Central memory CD4-positive, alpha-beta T cell (primary cell): ENCODE results near the gene RAP1GDS1.

Experiments used
- DNase-seq: peaks from one replicate; pipeline ENCODE4 v3.0.0; 2022
- total RNA-seq, 3 experiments: gene quantifications; one replicate each; lab custom pipeline; 2026; lab: John Stamatoyannopoulos, UW

RAP1GDS1 gene, protein sequence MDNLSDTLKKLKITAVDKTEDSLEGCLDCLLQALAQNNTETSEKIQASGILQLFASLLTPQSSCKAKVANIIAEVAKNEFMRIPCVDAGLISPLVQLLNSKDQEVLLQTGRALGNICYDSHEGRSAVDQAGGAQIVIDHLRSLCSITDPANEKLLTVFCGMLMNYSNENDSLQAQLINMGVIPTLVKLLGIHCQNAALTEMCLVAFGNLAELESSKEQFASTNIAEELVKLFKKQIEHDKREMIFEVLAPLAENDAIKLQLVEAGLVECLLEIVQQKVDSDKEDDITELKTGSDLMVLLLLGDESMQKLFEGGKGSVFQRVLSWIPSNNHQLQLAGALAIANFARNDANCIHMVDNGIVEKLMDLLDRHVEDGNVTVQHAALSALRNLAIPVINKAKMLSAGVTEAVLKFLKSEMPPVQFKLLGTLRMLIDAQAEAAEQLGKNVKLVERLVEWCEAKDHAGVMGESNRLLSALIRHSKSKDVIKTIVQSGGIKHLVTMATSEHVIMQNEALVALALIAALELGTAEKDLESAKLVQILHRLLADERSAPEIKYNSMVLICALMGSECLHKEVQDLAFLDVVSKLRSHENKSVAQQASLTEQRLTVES
- 44.8 to 74.6 (median 68.9) reads per million in 3 experiments for total RNA-seq

DNA sequence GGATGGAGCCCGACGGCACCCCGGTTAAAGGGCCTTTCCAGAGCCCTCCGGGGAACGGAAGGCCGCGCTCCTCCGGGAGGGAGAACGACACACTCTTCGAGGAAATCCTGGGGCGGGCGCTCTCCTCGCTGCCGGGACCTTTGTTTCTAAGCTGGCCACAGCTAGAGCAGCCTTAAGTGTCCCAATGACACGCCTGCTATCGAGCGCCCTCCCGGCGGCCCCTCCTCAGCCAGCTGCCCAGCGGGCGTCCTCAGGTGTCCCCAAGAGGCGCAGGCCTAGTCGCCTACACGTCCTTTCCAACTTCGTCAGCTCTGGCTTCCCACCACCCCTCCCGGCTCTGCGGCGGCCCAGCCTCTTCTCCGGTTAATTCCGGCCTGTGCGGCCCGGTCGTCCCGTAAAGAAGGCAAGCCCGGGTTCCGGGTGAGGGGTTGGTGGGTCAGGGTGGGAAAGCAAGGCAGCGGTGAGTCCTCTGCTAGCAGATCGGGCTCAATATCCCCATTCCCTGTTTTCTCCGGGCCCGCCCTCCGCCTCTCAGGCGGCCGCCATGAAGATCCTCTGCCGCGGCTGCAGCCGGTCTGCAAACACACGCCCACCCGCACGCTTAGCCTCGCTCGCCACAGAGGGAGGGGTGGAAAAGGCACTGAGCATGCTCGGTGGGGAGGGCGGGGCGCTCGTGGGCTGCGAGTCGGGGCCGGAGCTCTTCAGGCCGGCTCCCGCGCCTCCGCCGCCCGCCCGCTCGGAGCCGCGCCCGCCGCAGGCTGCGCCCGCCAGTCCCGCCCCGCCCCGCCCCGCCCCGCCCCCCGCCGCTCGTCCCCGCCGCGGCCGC, at the start of gene RAP1GDS1:
Gene RAP1GDS1 (plus strand): TSS at position 806 of the 826 bp plus-strand sequence. CDS start 182 bp downstream, outside the sequence.
- DNase-seq = peak; percentile 83

DNA sequence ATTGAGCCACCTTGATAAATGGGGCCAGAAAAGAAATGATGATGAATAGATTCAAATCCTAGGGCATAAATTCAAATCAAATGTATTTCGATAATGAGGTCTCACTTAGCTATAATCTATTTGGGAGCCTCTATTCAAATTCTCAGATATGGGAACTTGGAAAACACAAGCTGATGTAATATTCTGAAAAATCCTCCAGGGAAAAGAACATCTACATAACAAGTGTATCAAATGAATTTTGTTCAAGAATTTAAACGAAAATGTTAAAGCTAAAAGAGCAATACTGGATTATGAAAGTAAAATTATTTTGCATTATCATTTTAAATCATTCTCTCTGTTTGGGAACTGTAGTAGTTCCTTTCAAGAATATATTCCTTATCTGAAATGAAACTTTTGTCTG, 38.9 kb upstream of the RAP1GDS1 start:
- no peak for DNase-seq

DNA sequence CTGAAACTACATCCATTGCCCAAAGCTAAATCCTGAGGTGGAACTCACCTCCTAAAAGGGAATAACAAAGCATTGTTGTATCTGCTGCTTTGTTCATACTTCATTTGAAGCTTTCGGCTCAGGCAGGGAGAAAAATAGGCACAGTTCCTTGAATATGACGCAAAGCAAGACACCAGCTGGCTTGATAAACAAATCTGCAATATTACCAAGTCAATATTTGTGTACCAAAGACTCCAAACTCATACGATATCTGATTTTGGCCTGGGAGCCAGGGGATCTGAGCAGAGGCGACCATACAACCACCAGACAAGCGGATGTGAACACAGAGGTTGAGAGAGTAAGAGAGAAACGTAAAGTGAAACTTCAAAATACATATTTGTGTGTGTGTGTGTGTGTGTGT, 34.8 kb upstream of the RAP1GDS1 start:
- no peak for DNase-seq

DNA sequence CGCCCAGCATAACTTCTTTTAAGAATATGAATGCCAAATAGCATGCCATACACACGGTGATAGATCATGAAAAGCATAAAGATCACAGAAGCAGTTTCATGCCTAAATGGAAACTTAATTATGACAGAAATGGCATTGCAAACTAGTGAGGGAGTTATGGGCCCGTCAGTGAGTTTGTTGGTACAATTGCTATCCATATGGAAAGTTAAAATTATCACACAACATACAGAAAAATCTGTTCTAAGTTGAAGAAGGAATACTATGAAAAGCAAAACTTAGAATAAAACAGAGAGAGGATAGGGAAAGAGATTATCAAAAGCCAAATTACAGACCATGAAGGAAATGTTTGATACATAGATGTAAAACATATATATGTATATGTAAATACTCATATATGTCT, 30.2 kb upstream of the RAP1GDS1 start:
- no peak for DNase-seq

DNA sequence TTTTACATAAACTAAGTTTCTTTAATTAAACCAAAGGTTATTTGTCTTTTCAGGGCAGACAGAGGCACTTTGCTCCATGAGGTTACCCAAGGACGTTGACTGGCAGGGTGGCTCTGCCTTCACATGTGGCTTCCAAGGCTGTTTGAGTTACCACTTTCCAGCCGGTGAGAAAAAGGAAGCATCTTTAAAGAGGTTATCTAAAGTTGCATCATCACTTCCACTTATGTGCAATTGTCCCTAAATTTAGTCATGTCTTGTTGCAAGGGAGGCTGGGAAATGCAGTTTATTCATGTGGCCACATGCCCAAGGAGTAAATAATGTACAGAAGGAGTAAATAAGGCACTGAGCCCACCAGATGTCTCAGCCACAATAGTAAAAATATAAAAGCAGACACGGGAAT, 29.0 kb upstream of the RAP1GDS1 start:
- DNase-seq = no peak

DNA sequence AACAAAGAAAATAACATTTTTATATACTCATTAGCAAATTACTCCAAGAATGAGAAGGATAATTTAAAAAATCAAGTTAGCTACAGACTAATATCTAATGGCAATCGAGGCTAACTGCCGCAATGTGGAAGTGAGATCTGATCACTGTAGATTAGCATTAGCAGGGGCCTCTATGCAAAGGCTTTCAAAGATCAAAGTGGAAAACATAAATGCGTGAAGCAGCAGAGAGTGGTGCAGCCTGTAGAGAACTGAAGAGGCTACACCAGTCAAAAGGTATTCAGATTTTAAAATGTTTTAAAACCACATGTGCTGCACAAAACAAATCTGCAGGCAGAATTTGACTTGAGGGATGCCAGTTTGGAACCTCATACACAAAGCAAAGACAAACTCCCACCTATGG, 24.0 kb upstream of the RAP1GDS1 start:
- DNase-seq = no peak

DNA sequence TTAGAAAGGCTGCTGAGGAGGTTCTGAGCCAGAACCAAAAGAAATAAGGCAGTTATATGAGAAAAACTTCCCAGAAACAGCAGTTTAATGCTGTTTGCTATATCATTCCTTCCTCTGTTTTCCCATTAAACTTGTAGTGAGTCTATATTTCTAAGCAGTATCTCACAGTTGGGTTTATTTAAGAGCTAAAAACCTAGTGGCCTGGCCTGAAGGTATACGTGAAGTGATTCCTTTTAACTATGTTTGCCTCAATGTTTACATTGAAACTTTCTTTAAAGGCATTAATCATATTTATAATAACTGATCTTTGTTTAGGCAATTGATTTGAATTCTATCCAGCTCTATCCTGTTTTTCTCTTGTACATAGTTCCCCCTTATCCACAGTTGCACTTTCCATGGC, 19.1 kb upstream of the RAP1GDS1 start:
- DNase-seq = no peak

DNA sequence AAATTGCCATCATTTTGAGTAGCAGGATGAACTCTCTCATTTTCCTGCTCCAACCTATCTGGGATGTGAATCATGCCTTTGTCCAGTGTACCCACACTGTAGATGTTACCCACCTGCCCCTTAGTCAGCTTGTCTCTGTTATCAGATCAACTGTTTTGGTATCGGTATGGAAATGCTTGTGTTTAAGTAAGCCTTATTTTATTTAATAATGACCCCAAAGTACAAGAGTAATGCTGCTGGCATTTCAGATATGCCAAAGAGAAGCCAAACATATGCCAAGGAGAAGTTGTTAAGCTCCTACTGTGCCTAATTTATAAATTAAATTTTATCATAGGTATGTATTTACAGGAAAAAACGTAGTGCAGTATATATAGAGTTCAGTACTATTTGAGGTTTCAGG, 18.6 kb upstream of the RAP1GDS1 start:
- DNase-seq = no peak

DNA sequence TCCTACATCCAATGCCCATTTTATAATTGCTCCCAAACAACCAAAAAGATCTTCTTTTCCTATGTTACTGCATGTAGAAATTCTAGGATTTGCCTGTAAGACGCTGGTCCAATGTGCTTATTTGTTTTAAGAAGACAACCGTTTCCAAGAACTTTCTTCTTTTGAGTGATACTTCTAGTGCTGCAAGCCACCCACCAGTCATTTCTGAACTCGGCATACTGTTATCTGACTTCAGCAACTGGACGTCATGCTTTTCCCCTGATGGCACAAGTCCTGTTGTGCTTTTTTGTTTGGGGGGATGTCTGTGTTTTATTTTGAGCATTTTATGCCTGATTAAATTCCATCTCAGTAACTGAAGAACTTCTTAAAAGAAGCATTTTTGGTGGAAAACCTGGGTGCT, 16.0 kb upstream of the RAP1GDS1 start:
- DNase-seq = no peak

DNA sequence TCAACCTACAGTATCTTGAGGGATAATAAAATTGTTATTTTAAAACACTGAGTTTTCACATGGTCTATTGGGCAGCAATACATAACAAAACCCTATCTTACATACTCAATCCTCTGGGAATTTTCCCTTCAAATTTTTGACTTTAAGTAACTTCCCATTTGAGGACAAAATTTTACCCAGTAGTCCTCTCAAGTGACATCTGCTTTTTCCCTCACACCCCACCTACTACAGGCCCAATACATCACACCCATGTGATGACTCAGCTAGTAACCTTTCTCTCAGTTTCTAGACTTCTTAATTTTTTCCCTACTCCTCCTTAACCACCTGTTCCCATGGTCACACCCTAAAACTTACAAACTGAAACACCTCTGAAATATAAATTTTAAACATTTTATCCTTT, 12.2 kb upstream of the RAP1GDS1 start:
- DNase-seq = no peak

DNA sequence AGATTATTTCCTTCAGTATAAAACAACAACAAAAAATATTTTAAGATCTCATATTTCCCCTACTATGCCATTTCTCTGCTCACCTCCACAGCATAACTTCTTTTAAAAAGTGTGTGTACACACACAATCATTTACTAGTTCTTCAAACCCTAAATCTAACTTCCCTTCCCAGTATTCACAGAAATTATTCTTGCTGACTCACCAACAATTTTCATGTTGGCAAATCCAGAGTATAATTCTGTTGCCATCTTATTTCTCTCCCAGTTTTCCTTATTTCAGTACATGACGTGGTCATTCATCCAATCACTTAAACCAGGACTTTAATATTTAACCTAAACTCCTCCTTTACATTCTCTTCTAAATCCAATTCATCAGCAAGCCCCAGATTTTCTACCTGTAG, 11.4 kb upstream of the RAP1GDS1 start:
- no peak for DNase-seq

DNA sequence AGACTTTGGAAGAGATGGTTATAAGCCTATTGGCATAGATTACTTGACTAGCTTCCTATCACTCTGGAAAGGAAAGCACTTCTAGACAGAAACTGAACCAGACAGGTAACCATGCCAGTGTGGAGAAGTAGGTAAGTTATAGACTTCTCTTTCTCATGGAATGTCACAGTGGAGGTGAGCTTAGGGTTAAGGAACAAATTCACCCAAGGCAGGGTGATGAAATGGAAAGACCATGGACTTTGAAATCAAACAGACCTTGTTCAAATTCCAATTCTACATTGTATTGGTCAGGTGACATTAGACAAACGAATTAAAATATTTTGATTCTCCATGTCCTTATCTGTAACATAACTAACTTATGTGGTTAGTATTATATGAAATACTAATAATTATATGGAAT, 7.7 kb upstream of the RAP1GDS1 start:
- DNase-seq = no peak

DNA sequence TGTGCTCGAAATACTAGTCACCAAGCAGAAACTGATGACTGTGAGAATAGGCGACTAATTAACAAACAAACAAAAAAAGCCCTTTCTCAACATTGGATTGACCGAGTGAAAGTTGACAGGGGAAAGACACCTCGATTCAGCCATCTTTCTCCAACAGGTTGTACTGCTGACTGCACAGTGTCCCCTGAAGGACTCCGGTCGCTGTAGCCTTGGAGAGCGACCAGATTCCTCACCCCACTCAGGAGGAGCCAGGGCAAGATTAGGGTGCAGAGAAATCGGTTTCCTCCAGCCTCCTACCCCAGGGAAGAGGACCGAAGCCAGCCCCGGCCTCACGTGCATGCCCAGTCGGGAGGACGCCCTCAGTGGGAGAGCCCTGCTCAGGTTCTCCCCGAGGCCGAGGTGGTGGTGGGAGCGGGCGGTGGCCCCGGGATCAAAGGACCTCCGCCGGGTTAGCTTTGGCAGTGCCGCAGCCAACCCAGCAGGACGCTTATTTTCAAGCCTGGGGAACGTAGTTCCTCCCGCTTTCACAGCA, 1.1 kb upstream of the RAP1GDS1 start:
- peak; percentile 25 for DNase-seq

DNA sequence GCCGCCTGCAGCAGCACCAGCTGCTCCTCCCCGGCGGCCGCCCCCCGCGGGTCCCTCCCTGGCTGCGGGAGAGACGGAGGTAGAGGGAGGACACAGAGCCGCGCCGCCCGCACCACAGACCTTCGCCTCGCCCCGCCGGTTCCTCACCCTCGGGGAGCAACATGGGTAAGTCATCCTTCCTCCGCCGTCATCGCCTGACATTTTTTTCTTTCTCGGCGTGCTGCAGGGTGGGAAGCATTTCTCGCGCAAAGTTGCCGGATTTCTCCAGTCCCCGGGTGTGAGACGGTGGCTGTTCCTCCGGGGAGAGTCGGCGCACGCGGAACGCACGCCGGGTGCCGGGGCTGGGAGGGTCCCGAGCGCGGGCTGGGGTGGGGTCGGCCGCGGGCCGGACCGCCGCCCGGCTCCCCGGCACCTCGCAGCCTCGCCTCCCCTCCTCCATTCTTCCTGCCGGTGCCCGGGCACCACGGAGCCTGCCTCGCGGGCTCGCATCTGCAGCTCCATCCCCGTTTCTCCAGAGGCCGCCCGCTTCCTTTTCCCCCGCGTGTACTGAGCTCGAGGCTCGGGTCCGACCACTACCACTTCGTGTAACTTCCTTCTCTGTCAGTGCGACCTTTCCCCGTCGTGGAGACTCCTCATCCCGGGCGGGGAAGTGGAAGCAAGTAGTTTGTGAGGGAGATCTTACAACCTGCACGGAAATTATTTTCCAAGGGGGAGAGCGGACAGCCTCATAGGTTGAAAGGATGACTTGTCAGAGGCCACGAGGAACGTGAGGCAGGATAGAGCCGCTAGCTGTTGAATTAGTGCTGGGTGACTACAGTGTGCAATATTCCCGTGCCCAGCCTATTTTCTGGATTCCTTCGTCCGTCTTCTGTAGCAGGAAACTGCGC, 464 bp downstream of the RAP1GDS1 start:
- DNase-seq = peak; percentile 78

DNA sequence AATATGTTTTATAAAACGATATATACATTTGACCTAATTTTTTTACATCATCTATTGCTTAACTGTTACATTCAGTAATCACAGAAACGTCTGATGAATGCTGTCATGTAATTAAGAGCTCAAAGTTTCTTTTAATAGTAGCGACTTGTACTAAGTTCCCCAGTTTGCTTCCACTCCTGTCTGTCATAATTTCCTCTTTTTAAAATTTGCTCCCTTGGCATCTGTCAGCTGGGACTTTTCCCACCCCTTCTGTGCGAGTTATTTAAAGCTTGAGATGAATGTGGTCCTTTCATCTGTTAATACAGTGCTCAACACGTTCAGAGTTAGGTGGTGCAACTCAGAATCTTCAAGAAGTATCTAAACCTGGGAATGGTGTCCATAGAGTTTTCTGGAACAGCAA, 1.2 kb downstream of the RAP1GDS1 start:
- DNase-seq = peak; percentile 6

DNA sequence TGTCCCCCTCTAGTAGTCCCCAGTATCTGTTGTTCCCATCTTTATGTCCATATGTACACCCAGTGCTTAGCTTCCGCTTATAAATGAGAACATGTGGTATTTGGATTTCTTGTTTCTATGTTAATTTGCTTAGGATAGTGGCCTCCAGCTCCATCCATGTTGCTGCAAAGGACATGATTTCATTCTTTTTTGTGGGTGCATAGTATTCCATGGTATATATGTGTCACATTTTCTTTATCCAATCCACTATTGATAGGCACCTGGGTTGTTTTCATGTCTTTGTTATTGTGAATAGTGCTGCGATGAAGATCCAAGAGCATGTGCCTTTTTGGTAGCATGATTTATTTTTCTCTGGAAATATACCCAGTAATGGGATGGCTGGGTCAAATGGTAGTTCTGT, 6.3 kb downstream of the RAP1GDS1 start:
- DNase-seq = no peak

DNA sequence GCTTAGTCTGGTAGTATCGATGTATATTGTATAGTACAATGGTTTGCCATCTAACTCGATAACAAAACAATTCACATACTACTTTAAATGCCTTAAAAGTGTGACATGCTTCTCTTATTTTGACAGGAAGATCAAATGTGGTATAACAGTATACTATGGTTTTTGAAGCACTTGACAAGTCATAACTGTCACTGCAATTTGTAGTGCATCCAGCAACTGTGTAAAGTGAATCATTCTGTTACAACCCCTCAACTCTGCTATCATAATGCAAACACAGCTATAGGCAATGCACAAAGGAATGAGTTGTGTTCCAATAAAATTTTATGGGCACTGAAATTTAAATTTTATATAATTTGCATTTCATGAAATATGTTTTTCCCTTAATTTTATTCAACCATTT, 14.0 kb downstream of the RAP1GDS1 start:
- no peak for DNase-seq

DNA sequence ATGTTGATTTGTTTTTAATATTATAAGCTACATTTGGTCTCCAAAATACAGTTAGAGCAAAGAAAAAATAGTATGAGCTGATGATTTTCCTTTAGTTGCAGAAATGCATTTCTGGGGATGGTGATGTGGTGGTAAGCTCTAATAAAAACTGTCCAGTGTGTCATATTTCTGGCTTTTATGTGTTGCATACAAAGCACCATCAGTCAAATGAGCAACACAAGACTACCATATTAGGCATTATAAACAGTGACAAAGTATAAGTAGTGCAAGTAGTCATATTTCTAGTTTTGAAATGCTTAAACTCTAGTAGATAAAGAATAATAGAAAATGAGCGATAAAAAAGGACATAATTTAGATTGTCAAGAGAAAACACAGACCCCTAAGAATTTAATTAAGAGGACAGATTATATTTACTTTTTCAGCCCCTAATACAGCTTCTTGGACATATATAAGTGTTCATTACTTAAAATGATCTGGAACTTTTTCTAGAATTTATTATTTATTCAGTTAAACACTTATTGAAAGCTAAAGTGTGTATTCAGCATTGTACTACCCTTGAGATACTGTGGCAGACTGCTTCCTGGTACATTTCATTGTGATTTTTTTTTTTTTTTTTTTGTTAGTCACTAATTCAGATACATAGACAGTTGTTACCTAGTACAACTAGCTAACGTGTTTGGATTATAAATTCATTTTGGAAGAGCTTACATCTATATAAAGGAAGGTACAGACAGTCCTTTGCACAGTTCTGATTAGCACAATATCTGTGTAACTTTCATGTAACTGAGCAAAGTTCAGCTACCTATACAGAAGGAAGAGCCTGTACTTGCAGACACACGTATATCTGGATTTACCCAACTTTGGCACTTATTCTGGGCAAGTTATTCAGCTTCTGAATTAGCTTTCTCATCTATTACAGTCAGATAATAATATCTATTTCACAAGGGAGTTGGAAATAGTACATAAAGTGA, 22.3 kb downstream of the RAP1GDS1 start:
- DNase-seq = no peak

DNA sequence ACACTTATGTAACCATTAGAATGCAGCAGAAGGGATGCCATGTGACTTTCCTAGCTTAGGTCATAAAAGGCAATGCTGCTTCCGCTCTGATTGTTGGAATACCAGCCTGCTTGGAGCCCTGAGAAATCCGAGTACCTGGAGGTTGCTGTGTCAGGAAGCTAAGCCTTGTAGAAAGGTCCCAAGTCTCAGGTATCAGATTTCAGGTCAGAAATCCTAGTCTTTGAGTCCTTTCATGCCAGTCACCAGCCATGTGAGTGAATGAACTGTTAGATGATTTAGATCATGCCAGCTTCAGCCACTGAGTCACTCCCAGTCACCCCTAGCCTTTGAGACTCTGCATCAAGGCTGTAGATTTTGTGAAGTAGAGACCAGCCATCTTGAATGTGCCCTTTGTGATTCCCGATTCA, 23.5 kb downstream of the RAP1GDS1 start:
- DNase-seq = no peak

DNA sequence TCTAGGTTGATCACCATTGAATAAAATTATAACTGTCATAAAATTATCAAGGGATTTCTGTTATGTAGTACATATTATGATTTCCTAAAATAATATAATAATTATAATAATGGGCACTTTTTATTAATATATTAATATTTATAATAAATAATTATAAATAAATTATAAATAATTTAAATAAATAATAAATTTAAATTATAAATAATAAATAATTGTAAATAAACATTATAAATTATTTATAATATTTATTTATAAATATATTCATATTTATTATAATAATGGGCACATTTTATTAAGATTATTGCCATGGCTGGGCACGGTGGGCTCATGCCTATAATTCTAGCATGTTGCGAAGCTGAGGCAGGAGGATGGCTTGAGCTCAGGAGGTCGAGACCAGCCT, 24.5 kb downstream of the RAP1GDS1 start:
- DNase-seq = no peak

DNA sequence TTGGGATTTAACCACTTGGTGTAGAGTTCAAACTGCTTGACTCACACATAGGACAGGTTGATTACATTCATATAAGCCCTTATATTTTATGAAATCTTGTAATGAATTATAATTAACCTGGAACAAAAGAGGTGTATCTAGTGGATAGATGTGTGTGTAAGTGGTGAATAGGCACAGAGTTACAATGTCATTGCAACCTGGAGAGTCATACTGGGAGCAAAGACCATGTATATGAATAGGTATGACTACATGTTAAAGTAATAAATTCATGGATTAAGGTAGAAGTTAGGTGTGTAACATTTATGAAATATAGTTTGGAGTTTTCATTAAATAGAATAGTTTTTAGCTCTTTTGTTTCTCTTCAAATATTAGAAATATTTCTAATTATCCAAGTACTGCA, 26.1 kb downstream of the RAP1GDS1 start:
- DNase-seq = no peak
